ENCODE data around the gene MBD3.

GRCh38 chr19:1613146-1613545, 20.5 kb upstream of the MBD3 start:
- TF ChIP-seq CTCF (IDR thresholded peaks at IDR 0.05): no peak
- TF ChIP-seq EP300 (IDR thresholded peaks at IDR 0.05): no peak
- TF ChIP-seq POLR2A (IDR thresholded peaks at IDR 0.05): no peak
- TF ChIP-seq POLR2AphosphoS5 (IDR thresholded peaks at IDR 0.05): no peak
